Measurements from ENCODE around the gene MYO9B. TPM values are rescaled to one million over a fixed set of nuclear protein-coding genes. Genes with fewer than 3 reads are reported as not detected.

MYO9B gene
- total RNA-seq, 1 experiment from 2014 or later = 20.4 TPM

- Histone ChIP-seq H3K9me3 (no peaks in the 10 kb centered on the region), H3K4me3 (no peak overlapping the region), H3K36me3 (peaks cover 51% of the 10 kb centered on the region), H3K27me3 (no peaks in the 10 kb centered on the region)
- DNase-seq = no peak
Observed at GRCh38 chr19:17049711-17050280, 25.8 kb upstream of the MYO9B start.

GRCh38 chr19:17052439-17052838, 23.1 kb upstream of the MYO9B start:
- Histone ChIP-seq H3K36me3 (peaks cover 60% of the 10 kb centered on the region), H3K4me3 (no peak overlapping the region), H3K27me3 (no peaks in the 10 kb centered on the region), H3K9me3 (no peaks in the 10 kb centered on the region)
- no peak for DNase-seq

- DNase-seq = no peak
- Histone ChIP-seq H3K4me3 (no peak overlapping the region), H3K9me3 (no peaks in the 10 kb centered on the region), H3K27me3 (no peaks in the 10 kb centered on the region), H3K36me3 (peaks cover 63% of the 10 kb centered on the region)
Observed at GRCh38 chr19:17054746-17055145, 20.8 kb upstream of the MYO9B start.

DNA sequence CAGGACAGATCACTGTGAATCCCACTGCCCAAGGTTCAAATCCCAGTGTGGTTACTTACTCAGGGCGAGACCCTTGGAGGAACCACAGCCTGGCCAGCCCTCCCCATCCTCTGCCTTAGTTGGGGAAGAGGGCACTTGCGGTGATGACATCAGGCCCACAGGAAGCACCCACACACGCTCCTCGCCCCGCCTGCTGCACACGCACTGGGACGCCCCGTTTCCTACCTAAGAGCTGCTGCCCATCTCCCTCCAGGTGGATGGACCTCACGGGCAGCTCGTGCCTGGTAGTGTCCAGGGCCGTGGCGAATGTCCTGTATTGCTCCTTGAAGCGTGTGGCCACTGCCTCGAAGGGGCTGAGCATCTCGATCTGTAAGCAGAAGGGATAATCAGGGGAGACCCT, 19.9 kb upstream of the MYO9B start:
- no peak for DNase-seq
- Histone ChIP-seq H3K4me3 (no peak overlapping the region), H3K36me3 (peaks cover 60% of the 10 kb centered on the region), H3K27me3 (no peaks in the 10 kb centered on the region), H3K9me3 (no peaks in the 10 kb centered on the region)

GRCh38 chr19:17058236-17058635, 17.3 kb upstream of the MYO9B start:
- no peak for DNase-seq
- Histone ChIP-seq H3K9me3 (no peaks in the 10 kb centered on the region), H3K4me3 (no peak overlapping the region), H3K27me3 (no peaks in the 10 kb centered on the region), H3K36me3 (peaks cover 50% of the 10 kb centered on the region)

GRCh38 chr19:17060802-17061201, 14.8 kb upstream of the MYO9B start:
- Histone ChIP-seq H3K9me3 (0 out of 2 replicates have a peak, but pooled peaks cover 2% of the 10 kb centered on the region), H3K27me3 (no peaks in the 10 kb centered on the region), H3K4me3 (no peak overlapping the region), H3K36me3 (peaks cover 57% of the 10 kb centered on the region)
- no peak for DNase-seq

- H3K27me3 ChIP-seq = no peaks in the 10 kb centered on the region
- H3K9me3 ChIP-seq = 0 out of 2 replicates have a peak, but pooled peaks cover 2% of the 10 kb centered on the region
- no peak overlapping the region for H3K4me3 ChIP-seq
Observed at GRCh38 chr19:17061205-17061604, 14.4 kb upstream of the MYO9B start.

DNA sequence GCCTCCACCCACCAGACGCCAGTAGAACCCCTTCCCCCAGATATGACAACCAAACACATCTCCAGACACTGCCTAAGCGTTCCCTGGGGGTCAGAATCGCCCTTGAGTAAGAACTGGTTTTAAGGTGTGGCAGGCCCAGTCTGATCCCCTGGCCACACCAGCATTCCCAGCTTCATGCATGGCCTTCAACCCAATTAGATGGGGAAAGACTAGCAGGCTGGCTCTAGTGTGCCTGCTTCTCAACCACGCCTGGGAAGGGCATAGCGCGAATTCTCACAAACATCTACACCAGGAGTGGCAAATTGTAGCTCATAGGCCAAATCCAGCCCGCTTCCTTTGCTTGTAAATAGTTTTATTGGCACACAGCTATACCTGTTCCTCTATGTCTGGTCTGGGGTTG, 13.9 kb upstream of the MYO9B start:
- no peak for DNase-seq
- peaks cover 65% of the 10 kb centered on the region for H3K36me3 ChIP-seq
- H3K4me3 ChIP-seq = no peak overlapping the region
- H3K9me3 ChIP-seq = 0 out of 2 replicates have a peak, but pooled peaks cover 2% of the 10 kb centered on the region
- no peaks in the 10 kb centered on the region for H3K27me3 ChIP-seq

More at GRCh38 chr19:17061205-17061604, 14.4 kb upstream of the MYO9B start:
- no peak for DNase-seq
- peaks cover 60% of the 10 kb centered on the region for H3K36me3 ChIP-seq

- Histone ChIP-seq H3K27me3 (no peaks in the 10 kb centered on the region), H3K4me3 (no peak overlapping the region), H3K36me3 (peaks cover 69% of the 10 kb centered on the region), H3K9me3 (0 out of 2 replicates have a peak, but pooled peaks cover 2% of the 10 kb centered on the region)
- DNase-seq = no peak
Observed at GRCh38 chr19:17063428-17063827, 12.1 kb upstream of the MYO9B start.

- Histone ChIP-seq H3K36me3 (peaks cover 68% of the 10 kb centered on the region), H3K9me3 (0 out of 2 replicates have a peak, but pooled peaks cover 2% of the 10 kb centered on the region), H3K4me3 (no peak overlapping the region), H3K27me3 (no peaks in the 10 kb centered on the region)
- DNase-seq = no peak
Observed at GRCh38 chr19:17069193-17069592, 6.4 kb upstream of the MYO9B start.

DNA sequence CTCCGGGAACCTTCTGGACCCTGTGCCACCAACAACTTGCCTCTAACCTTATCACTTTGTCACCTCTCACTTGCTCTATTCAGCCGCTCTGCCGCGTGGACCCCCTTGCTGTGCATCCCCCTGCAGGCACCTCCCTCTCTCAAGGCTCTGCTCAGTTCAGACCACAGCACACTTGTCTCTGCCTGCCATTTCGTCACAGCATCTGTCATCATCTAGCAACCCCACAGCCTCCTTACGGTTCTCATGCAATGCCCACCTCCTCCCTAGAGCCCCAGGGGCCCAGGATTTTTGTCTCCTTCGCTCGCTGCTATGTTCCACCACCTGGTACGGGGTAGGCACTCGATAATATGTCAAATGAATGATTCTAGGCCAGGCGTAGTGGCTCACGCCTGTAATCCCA, 5.2 kb upstream of the MYO9B start:
- H3K36me3 ChIP-seq = peaks cover 55% of the 10 kb centered on the region
- no peak overlapping the region for H3K4me3 ChIP-seq
- no peaks in the 10 kb centered on the region for H3K27me3 ChIP-seq
- DNase-seq = no peak
- no peaks in the 10 kb centered on the region for H3K9me3 ChIP-seq

GRCh38 chr19:17070912-17071311, 4.7 kb upstream of the MYO9B start:
- no peaks in the 10 kb centered on the region for H3K27me3 ChIP-seq
- H3K9me3 ChIP-seq = no peaks in the 10 kb centered on the region
- no peak for DNase-seq
- H3K36me3 ChIP-seq = peaks cover 54% of the 10 kb centered on the region
- no peak overlapping the region for H3K4me3 ChIP-seq

- Histone ChIP-seq H3K4me3 (peak overlapping the region; percentile 97), H3K36me3 (peaks cover 40% of the 10 kb centered on the region), H3K9me3 (no peaks in the 10 kb centered on the region), H3K27me3 (no peaks in the 10 kb centered on the region)
- no peak for DNase-seq
Observed at GRCh38 chr19:17073869-17074633, 1.5 kb upstream of the MYO9B start.

DNA sequence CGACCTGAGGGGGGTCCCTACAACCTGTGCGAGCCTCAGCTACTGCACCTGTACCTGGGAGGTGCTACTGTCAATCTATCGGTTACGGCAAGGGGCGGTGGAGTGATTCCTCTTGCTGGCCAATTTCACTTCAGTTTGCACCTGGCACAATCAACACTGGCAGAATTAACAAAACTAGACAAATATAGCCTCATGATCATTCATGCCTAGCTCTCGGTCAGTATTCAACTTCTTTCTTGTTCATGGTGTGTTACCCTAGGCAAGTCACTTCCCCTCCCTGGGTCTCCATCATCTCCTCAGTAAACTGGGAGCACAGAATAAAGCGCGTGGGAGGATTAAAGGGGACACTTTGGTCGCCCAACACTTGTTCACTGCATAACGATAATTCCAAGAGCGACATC, 943 bp upstream of the MYO9B start:
- H3K27me3 ChIP-seq = no peaks in the 10 kb centered on the region
- no peaks in the 10 kb centered on the region for H3K9me3 ChIP-seq
- H3K36me3 ChIP-seq = peaks cover 40% of the 10 kb centered on the region
- H3K4me3 ChIP-seq = peak overlapping the region; percentile 97
- no peak for DNase-seq

DNA sequence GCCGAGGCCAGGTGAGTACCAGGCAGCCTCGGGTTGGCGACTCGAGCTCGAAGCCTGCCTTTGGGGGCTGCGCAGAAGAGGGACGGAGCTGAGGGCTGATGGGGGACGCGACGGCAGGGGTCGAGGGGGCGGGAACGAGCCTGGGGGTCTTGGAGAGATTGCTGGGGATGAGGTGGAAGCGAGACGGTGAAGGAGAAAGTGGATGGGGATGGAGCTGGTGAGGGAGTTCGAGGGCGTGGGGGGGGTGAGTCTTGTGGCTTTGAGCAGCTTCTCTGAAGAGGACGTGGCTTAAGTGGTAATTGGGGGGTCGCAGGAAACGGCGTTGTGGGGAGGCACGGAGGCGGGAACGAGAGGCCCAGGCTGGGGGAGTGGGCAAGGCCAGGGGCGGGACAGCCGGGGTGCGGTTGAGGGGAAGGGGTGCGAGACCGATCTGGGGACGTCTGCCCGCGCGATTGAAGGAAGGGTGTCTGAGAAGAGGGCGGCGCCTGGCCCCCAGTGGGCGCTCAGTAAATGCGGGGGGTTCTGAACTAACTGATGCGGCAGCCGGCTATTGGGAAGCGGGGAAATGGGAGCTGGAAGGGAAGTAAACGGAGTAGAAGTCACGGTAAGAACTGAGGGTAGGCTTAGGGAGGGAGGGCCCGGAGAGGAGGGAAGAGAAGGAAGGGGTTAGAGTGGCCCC, 426 bp downstream of the MYO9B start:
- Histone ChIP-seq H3K36me3 (peaks cover 31% of the 10 kb centered on the region), H3K9me3 (no peaks in the 10 kb centered on the region), H3K27me3 (no peaks in the 10 kb centered on the region), H3K4me3 (peak overlapping the region; percentile 97)
- peak; percentile 46 for DNase-seq

DNA sequence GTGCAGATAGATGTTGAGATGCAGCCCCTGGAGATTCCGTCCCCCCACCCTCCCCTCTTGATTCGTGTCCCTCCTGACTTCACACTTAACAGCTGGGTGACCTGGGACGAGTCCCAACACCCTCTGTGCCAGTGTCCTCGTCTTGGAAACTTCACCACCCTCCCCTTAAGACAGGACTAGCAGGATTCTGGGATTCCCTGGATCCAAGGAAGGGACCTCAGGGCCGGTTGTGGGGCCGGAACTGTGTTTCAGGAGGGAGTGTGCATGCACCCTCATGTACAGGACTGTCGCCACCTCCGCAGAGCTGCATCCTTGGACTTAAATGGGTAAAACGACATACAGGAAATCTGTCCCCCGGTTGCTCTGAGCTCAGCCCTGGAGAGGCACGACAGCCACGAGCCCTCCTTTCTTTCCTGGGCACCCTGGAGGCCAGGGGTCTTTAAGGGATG, 990 bp downstream of the MYO9B start:
- H3K36me3 ChIP-seq = peaks cover 25% of the 10 kb centered on the region
- no peak for DNase-seq
- no peaks in the 10 kb centered on the region for H3K27me3 ChIP-seq
- no peaks in the 10 kb centered on the region for H3K9me3 ChIP-seq
- H3K4me3 ChIP-seq = peak overlapping the region; percentile 97

DNA sequence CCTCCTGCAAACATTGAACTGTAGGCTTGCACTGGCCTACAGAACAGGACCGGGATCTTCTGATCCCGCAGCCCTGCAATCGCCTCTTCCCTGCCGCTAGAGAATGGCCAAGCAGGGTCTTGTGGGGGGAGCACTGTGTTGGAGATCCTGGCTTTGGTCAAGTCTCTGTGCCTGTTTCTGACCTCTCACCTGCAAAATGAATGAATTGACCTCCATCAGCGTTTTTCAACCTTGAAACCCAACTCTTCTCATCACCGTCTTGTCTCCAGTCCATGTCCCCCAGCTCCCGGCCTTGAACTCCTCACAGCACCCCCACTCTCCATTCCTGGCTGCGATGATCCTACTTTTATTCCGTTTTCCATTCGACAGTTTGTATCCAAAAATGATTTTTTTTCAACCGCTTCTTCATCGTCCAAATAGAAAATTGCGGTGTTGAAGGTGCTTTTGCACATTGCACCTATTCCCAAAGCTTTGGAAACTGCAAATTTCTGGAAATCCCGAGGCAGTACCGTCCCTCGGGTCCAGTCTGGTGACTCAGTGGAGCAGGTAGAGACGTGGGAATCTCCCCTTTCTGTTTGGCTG, 2.0 kb downstream of the MYO9B start:
- no peaks in the 10 kb centered on the region for H3K9me3 ChIP-seq
- no peak for DNase-seq
- no peaks in the 10 kb centered on the region for H3K27me3 ChIP-seq
- no peak overlapping the region for H3K4me3 ChIP-seq
- peaks cover 25% of the 10 kb centered on the region for H3K36me3 ChIP-seq

Measured in MG63 (cell line).